Calu3 (cell line): Measurements from ENCODE around the gene BMPER. TPM values are rescaled to one million over a fixed set of nuclear protein-coding genes. Genes with fewer than 3 reads are reported as not detected.

Experiments
- BruUV-seq: library from RNA; stranded (reverse); fragments of 400-500 nt; replicated peaks from 2 replicates; lab custom pipeline; 2021; lab: Mats Ljungman, UMichigan
- CTCF ChIA-PET: fragments of 300-600 bp; sonication (Branson Sonifier 250); formaldehyde crosslinking; loops from one replicate; lab custom pipeline; 2022; ENCODE audit warnings: antibody characterized with exemption; lab: Charles Lee
- DNase-seq: peaks from one replicate; pipeline ENCODE4 v3.0.0; 2022
- H3K27ac Mint-ChIP-seq: one replicate; pipeline ENCODE4 v1.8.0; 2022; ENCODE audit warnings: mixed read lengths; ENCODE audit not compliant: unreplicated experiment
- H3K27me3 Mint-ChIP-seq: one replicate; pipeline ENCODE4 v1.8.0; 2022; ENCODE audit warnings: mixed read lengths; ENCODE audit not compliant: unreplicated experiment
- H3K36me3 Mint-ChIP-seq: one replicate; pipeline ENCODE4 v1.8.0; 2022; ENCODE audit warnings: mild to moderate bottlenecking, moderate library complexity, mixed read lengths; ENCODE audit not compliant: insufficient read depth, unreplicated experiment
- H3K4me1 Mint-ChIP-seq: one replicate; pipeline ENCODE4 v1.8.0; 2022; ENCODE audit warnings: mild to moderate bottlenecking, low read depth, mixed read lengths; ENCODE audit not compliant: unreplicated experiment
- H3K4me3 Mint-ChIP-seq: one replicate; pipeline ENCODE4 v1.8.0; 2022; ENCODE audit warnings: mild to moderate bottlenecking, low read depth, moderate library complexity, mixed read lengths; ENCODE audit not compliant: unreplicated experiment
- H3K9me3 Mint-ChIP-seq: one replicate; pipeline ENCODE4 v1.8.0; 2022; ENCODE audit warnings: low read depth, mixed read lengths; ENCODE audit not compliant: unreplicated experiment
- CTCF ChIP-seq: fragments of 200-600 bp; IDR thresholded peaks from one replicate; pipeline ENCODE4 v1.8.0; 2022; ENCODE audit warnings: antibody characterized with exemption; ENCODE audit not compliant: unreplicated experiment
- intact Hi-C: fragments of 100-400 bp; cut with micrococcal nuclease; formaldehyde crosslinking; loops from one replicate; pipeline ENCODE4 v1.10.0; 2022; ENCODE audit not compliant: unreplicated experiment
- total RNA-seq: library from RNA; stranded (reverse); gene quantifications from 2 replicates; pipeline ENCODE4 v1.2.3, GENCODE V29; 2022

BMPER gene
- total RNA-seq, 1 experiment from 2014 or later: not detected

DNA sequence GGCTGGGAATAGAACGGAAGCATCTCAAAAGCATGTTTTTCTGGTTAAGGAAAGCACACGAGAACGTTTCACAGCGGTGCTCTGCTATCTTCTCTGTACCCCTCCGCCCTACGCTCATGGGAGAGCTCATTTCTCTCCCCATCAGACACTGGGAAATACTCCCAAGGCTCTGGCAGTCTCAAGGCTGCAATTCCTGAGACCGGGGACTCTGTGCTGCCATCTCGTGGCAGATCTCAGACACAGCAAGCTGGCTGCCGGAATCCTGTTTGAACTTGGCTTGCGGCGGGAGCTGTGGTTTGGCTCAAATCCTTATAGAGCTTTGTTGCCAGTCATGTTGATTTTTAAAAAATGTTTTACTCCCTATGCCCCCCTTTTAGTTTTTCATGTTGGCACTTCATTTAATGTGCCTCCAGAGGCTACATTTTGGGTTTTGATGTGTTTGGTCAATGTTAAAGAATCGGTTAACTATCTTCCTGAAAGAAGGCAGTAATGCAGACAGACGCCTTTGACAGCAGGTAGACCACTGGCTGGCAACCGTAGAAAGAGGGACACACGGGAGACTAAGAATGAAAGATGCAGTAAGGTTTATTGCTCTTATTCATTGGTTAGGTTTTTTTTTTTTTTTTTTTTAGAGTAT is 27.6 kb downstream of the BMPER start:
- Mint-ChIP-seq H3K4me1 (no peaks in the 10 kb centered on the region), H3K27ac (no peak overlapping the region), H3K9me3 (no peaks in the 10 kb centered on the region), H3K27me3 (peaks cover 59% of the 10 kb centered on the region), H3K4me3 (no peak overlapping the region), H3K36me3 (no peaks in the 10 kb centered on the region)
- no TSS peak for BruUV-seq
- CTCF ChIA-PET: interaction anchor here (0.5 to 2.6 kb wide), 30 partner anchors 8 to 749 kb away, joined by 3 to 19 read pairs (median 4); no protein-coding TSS in a partner anchor
- peak; percentile 87 for DNase-seq
- intact Hi-C loops: loop anchor here (1.0 to 10.0 kb wide), 6 partner anchors 26 to 748 kb away; no protein-coding TSS in a partner anchor
- peak; percentile 97 for TF ChIP-seq CTCF

DNA sequence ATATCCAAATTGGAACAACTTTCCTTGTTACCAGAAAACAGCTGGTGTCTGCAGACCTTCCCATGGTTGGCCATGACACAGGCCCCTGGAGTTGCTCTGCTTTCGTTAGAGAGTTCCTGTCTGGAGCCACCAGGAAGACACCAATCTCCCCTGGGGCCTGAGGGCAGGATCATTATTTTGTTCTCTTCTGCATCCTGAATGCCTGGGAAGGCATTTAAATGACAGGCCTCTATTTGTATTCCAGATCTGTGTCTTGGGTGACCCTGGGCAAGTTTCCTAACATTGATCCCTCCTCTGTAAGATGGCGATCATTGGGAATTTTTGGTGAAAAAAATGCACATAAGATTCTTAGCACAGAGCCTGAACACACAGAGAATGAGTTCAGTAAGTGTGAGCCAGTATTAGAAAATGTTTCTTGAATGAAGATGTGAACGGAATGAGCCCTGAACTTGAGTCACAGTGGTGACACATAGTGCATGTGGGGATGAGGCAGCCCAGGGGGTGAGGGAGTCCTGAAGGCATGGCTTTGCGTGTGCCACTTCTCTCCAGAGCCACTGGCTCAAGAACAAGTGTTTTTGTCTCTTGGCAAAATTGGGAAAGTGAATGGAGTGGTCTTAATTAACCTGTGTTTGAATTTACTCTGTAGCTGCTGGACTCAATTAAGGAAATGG is 28.4 kb downstream of the BMPER start:
- BruUV-seq: no TSS peak

GRCh38 chr7:33934391-33934790 is 29.1 kb downstream of the BMPER start:
- DNase-seq: no peak
- no TSS peak for BruUV-seq
- TF ChIP-seq CTCF: no peak
- H3K27ac Mint-ChIP-seq: no peak overlapping the region
- no peaks in the 10 kb centered on the region for H3K9me3 Mint-ChIP-seq
- CTCF ChIA-PET: interaction anchor here (2.1 kb wide), 1 partner anchor 26 kb away, joined by 4 read pairs; no protein-coding TSS in a partner anchor
- no peaks in the 10 kb centered on the region for H3K4me1 Mint-ChIP-seq
- no peaks in the 10 kb centered on the region for H3K36me3 Mint-ChIP-seq
- H3K4me3 Mint-ChIP-seq: no peak overlapping the region
- H3K27me3 Mint-ChIP-seq: peaks cover 59% of the 10 kb centered on the region
- intact Hi-C loops: loop anchor here (5.0 to 10.0 kb wide), 2 partner anchors 507 to 600 kb away; no protein-coding TSS in a partner anchor

More for the DNA sequence above, 28.4 kb downstream of the BMPER start:
- Mint-ChIP-seq H3K4me1 (no peaks in the 10 kb centered on the region), H3K4me3 (no peak overlapping the region), H3K27ac (no peak overlapping the region), H3K27me3 (peaks cover 59% of the 10 kb centered on the region), H3K36me3 (no peaks in the 10 kb centered on the region), H3K9me3 (no peaks in the 10 kb centered on the region)
- CTCF ChIA-PET: interaction anchor here (0.6 to 2.6 kb wide), 22 partner anchors 9 to 692 kb away, joined by 3 to 19 read pairs (median 4); no protein-coding TSS in a partner anchor
- DNase-seq: no peak
- TF ChIP-seq CTCF: no peak
- intact Hi-C loops: loop anchor here (1.0 to 10.0 kb wide), 6 partner anchors 27 to 748 kb away; no protein-coding TSS in a partner anchor

DNA sequence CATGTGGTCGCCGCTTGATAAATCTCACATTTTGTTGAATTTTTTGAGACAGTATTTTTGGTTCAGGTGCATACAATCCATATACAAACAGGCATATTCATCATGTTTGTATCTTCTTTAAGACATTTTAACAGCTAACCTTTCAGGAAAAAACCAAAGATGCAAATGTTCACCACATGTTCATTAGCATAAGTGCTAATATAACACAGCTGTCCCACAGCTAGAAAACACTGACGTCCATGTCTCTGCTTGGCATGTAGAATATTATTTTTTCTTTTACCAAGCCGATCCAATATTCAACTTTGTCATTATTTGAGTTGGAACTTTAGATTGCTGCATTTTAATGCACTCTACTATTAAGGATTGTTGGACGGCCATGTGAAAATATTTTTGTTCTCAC is 31.2 kb downstream of the BMPER start:
- no TSS peak for BruUV-seq
- TF ChIP-seq CTCF: no peak
- no peak overlapping the region for H3K27ac Mint-ChIP-seq
- H3K27me3 Mint-ChIP-seq: peaks cover 47% of the 10 kb centered on the region
- DNase-seq: no peak
- no peak overlapping the region for H3K4me3 Mint-ChIP-seq
- intact Hi-C loops: loop anchor here (10.0 kb wide), 1 partner anchor 602 kb away; no protein-coding TSS in a partner anchor
- no peaks in the 10 kb centered on the region for H3K36me3 Mint-ChIP-seq
- no peaks in the 10 kb centered on the region for H3K9me3 Mint-ChIP-seq
- H3K4me1 Mint-ChIP-seq: no peaks in the 10 kb centered on the region
- CTCF ChIA-PET: interaction anchor here (1.0 kb wide), 1 partner anchor 41 kb away, joined by 3 read pairs; no protein-coding TSS in a partner anchor
